GM21381 (cell line): Measurements from ENCODE around the gene KIF2A.
"Not testable (repeated sequence)": the region's sequence is repeated elsewhere in the genome, so short reads cannot be mapped to it uniquely, and the experiment has no call there.

Experiments used
- ATAC-seq: cut with Tn5 transposase; IDR thresholded peaks from one replicate; pipeline ENCODE4 v1.9.1; 2021; ENCODE audit warnings: mild to moderate bottlenecking, moderate library complexity; ENCODE audit not compliant: unreplicated experiment

The KIF2A gene

GRCh38 chr5:62289813-62290212, 16.2 kb upstream of the KIF2A start:
- ATAC-seq: no peak

- not testable (repeated sequence) for ATAC-seq
These were observed 14.2 kb upstream of the KIF2A start for GRCh38 chr5:62291829-62292228.

GRCh38 chr5:62296998-62297397, 9.0 kb upstream of the KIF2A start:
- ATAC-seq: no peak

GRCh38 chr5:62298118-62298517, 7.9 kb upstream of the KIF2A start:
- no peak for ATAC-seq

GRCh38 chr5:62299101-62299500, 6.9 kb upstream of the KIF2A start:
- no peak for ATAC-seq

- ATAC-seq: no peak
These were observed 6.4 kb upstream of the KIF2A start for GRCh38 chr5:62299600-62299999.

GRCh38 chr5:62305358-62305714, 670 bp upstream of the KIF2A start:
- no peak for ATAC-seq

- ATAC-seq: peak; percentile 37
These were observed 403 bp downstream of the KIF2A start for GRCh38 chr5:62306323-62306895.

- ATAC-seq: no peak
These were observed 1.1 kb downstream of the KIF2A start for GRCh38 chr5:62306896-62307689.

- ATAC-seq: no peak
These were observed 2.4 kb downstream of the KIF2A start for GRCh38 chr5:62308439-62308838.

- no peak for ATAC-seq
These were observed 3.1 kb downstream of the KIF2A start for GRCh38 chr5:62309107-62309506.

- no peak for ATAC-seq
These were observed 4.6 kb downstream of the KIF2A start for GRCh38 chr5:62310426-62311143.

- no peak for ATAC-seq
These were observed 6.0 kb downstream of the KIF2A start for GRCh38 chr5:62312036-62312435.

GRCh38 chr5:62312674-62313073, 6.7 kb downstream of the KIF2A start:
- no peak for ATAC-seq

- no peak for ATAC-seq
These were observed 8.3 kb downstream of the KIF2A start for GRCh38 chr5:62314213-62314830.

GRCh38 chr5:62315376-62316175, 9.6 kb downstream of the KIF2A start:
- no peak for ATAC-seq

GRCh38 chr5:62316176-62316502, 10.1 kb downstream of the KIF2A start:
- no peak for ATAC-seq

- no peak for ATAC-seq
These were observed 11.8 kb downstream of the KIF2A start for GRCh38 chr5:62317810-62318209.

GRCh38 chr5:62322484-62322883, 16.5 kb downstream of the KIF2A start:
- ATAC-seq: no peak

- ATAC-seq: peak; percentile 58
These were observed 20.3 kb downstream of the KIF2A start for GRCh38 chr5:62326302-62326701.

- ATAC-seq: no peak
These were observed 20.7 kb downstream of the KIF2A start for GRCh38 chr5:62326702-62327101.
